Adrenal gland (tissue), 12 donors: ENCODE measurements around the gene GXYLT2. TPM values are rescaled to one million over a fixed set of nuclear protein-coding genes. Genes with fewer than 3 reads are reported as not detected.
"Not testable (repeated sequence)": the region's sequence is repeated elsewhere in the genome, so short reads cannot be mapped to it uniquely, and the experiment has no call there.

Experiments used
- DNase-seq, 7 donors: peaks; one replicate each; pipeline ENCODE4 v3.0.0-alpha.2; 2019 to 2020
- H3K27ac ChIP-seq, 5 donors: fragments of 200-600 bp; sonication (generic) in 4 of 5; 1 replicate in 3 of 5; 2 replicates in 2 of 5; pipeline versions ENCODE4 v1.5.1 to v1.8.0; 2016 to 2020; ENCODE audit warnings: mild to moderate bottlenecking in 1 of 5
- H3K27me3 ChIP-seq: fragments of 200-600 bp; 2 replicates; pipeline ENCODE4 v1.8.0; 2021
- H3K36me3 ChIP-seq, 2 donors: fragments of 200-600 bp; replicated peaks in 1 of 2; 1 replicate in 1 of 2; 2 replicates in 1 of 2; pipeline versions ENCODE4 v1.5.1 to v1.8.0; 2018 to 2022
- H3K4me1 ChIP-seq, 2 donors: fragments of 200-600 bp; replicated peaks in 1 of 2; 1 replicate in 1 of 2; 2 replicates in 1 of 2; pipeline versions ENCODE4 v1.5.1 to v1.8.0; 2018 to 2021
- H3K4me3 ChIP-seq, 4 donors: fragments of 200-600 bp; sonication (generic) in 3 of 4; one replicate each; pipeline ENCODE4 v1.5.1; 2016 to 2018
- H3K9me3 ChIP-seq, 3 donors: fragments of 200-600 bp; sonication (generic) in 1 of 3; replicated peaks in 1 of 3; 1 replicate in 2 of 3; 2 replicates in 1 of 3; pipeline versions ENCODE4 v1.5.1 to v1.8.0; 2016 to 2021
- CTCF ChIP-seq, 6 experiments: fragments of 450-650 bp in 4 of 6; fragments of 200-600 bp in 2 of 6; sonication (generic) in 1 of 6; IDR thresholded peaks; 1 replicate in 5 of 6; 2 replicates in 1 of 6; pipeline versions ENCODE4 v1.5.1 to v1.8.0; 2016 to 2021; ENCODE audit warnings: antibody characterized with exemption in 6 of 6, mild to moderate bottlenecking in 2 of 6, moderate library complexity in 1 of 6
- POLR2A ChIP-seq, 2 donors: fragments of 450-650 bp; IDR thresholded peaks; one replicate each; pipeline ENCODE4 v1.6.1; 2017; ENCODE audit warnings: antibody characterized with exemption in 2 of 2, mild to moderate bottlenecking in 2 of 2, moderate library complexity in 1 of 2
- WGBS, 4 donors: extraction: QIAGEN DNeasy Blood & Tissue Kit in 2 of 4; methylation state at CpG; one replicate each; pipeline versions ENCODE4 v1.1.5 to v1.1.7; 2013 to 2017; 5-methylcytosine and 5-hydroxymethylcytosine counted together
- intact Hi-C, 2 donors: fragments of 100-400 bp; cut with DNase I; formaldehyde crosslinking; loops; one replicate each; pipeline versions ENCODE4 v1.14.1 to v1.15.0; 2022 to 2023
- polyA plus RNA-seq, 3 donors: library from polyadenylated mRNA; stranded (reverse); fragments of 200-250 nt in 2 of 3; fragments of 350-450 nt in 1 of 3; fragmentation: Illumina TruSeq in 1 of 3; extraction: RNeasy Lipid Tissue Mini Kit (QIAGEN cat#74804) in 1 of 3; gene quantifications; one replicate each; pipeline ENCODE4 v1.2.3, GENCODE V29; 2013 to 2014
- total RNA-seq, 9 donors: library from RNA; depleted of rRNA in 4 of 9; stranded (reverse); fragments of >200 nt in 4 of 9; fragments of 120-200 nt in 1 of 9; fragmentation: NEBNext Ultra II Directional in 1 of 9; extraction: Animal tissue kit (Norgen Biotek cat#: 25700) in 1 of 9; gene quantifications; one replicate each; pipeline versions ENCODE4 v1.1.0 to v1.2.4, GENCODE V29; 2013 to 2023
- donor health status: healthy with polysubstance abuse.
- donor health status: Bipolar disorder and iron deficiency.
- donor health status: DM: yes; HTN: yes; CAD: no.
- donor health status: DM: no; HTN: no; CAD: no.
- donor health status: DM: no; HTN: no; CAD: no.
- donor health status: DM: yes; HTN: yes; CAD: no.

Gene GXYLT2
- total and polyA plus RNA-seq, 12 donors: 1.9 to 32.5 (median 16.5) TPM

- Histone ChIP-seq H3K27ac (no peak overlapping the region), H3K36me3 (no peaks in the 10 kb centered on the region), H3K27me3 (no peaks in the 10 kb centered on the region), H3K9me3 (no peaks in the 10 kb centered on the region), H3K4me1 (no peaks in the 10 kb centered on the region), H3K4me3 (no peak overlapping the region)
- intact Hi-C loops: no loop called here
- WGBS, 4 donors: 94 to 99% (median 98%) methylated on average over 14 of the region's 14 CpGs
- no peak for DNase-seq
- TF ChIP-seq CTCF (IDR thresholded peaks at IDR 0.05) (no peak), POLR2A (IDR thresholded peaks at IDR 0.05) (no peak)
Observed at GRCh38 chr3:72914383-72914782, 26.5 kb downstream of the GXYLT2 start.

GRCh38 chr3:72916250-72916649 lies 28.4 kb downstream of the GXYLT2 start:
- TF ChIP-seq POLR2A (IDR thresholded peaks at IDR 0.05) (no peak), CTCF (IDR thresholded peaks at IDR 0.05) (no peak)
- 83 to 97% (median 93%) methylated on average over 2 of the region's 2 CpGs for WGBS, 4 donors
- no peaks in the 10 kb centered on the region for H3K9me3 ChIP-seq
- no peaks in the 10 kb centered on the region for H3K4me1 ChIP-seq
- no peak overlapping the region for H3K4me3 ChIP-seq
- DNase-seq: no peak
- H3K27me3 ChIP-seq: no peaks in the 10 kb centered on the region
- intact Hi-C loops: no loop called here
- H3K36me3 ChIP-seq: no peaks in the 10 kb centered on the region
- H3K27ac ChIP-seq: no peak overlapping the region

GRCh38 chr3:72919520-72919919 lies 31.7 kb downstream of the GXYLT2 start:
- Histone ChIP-seq H3K4me3 (no peak overlapping the region), H3K9me3 (no peaks in the 10 kb centered on the region), H3K4me1 (no peaks in the 10 kb centered on the region), H3K27ac (no peak overlapping the region), H3K27me3 (no peaks in the 10 kb centered on the region), H3K36me3 (no peaks in the 10 kb centered on the region)
- intact Hi-C loops: no loop called here
- WGBS, 4 donors: 96 to 99% (median 97%) methylated on average over 8 of the region's 8 CpGs
- no peak for DNase-seq
- TF ChIP-seq CTCF (IDR thresholded peaks at IDR 0.05) (no peak), POLR2A (IDR thresholded peaks at IDR 0.05) (no peak)

- TF ChIP-seq CTCF (IDR thresholded peaks at IDR 0.05) (no peak), POLR2A (IDR thresholded peaks at IDR 0.05) (no peak)
- Histone ChIP-seq H3K4me1 (no peaks in the 10 kb centered on the region), H3K36me3 (no peaks in the 10 kb centered on the region), H3K9me3 (no peaks in the 10 kb centered on the region), H3K27me3 (no peaks in the 10 kb centered on the region), H3K27ac (no peak overlapping the region), H3K4me3 (no peak overlapping the region)
- intact Hi-C loops: no loop called here
- DNase-seq: no peak
- WGBS, 4 donors: 89 to 96% (median 92%) methylated on average over 3 of the region's 3 CpGs
Observed at GRCh38 chr3:72924055-72924454, 36.2 kb downstream of the GXYLT2 start.

GRCh38 chr3:72928781-72929735 lies 41.2 kb downstream of the GXYLT2 start:
- DNase-seq: not testable (repeated sequence)

More at GRCh38 chr3:72928781-72929735, 41.2 kb downstream of the GXYLT2 start:
- intact Hi-C loops, H3K36me3 ChIP-seq, H3K4me3 ChIP-seq, H3K27ac ChIP-seq, H3K4me1 ChIP-seq, H3K9me3 ChIP-seq, H3K27me3 ChIP-seq: not testable (repeated sequence)
- WGBS, 4 donors: 83 to 87% (median 85%) methylated on average over 51 of the region's 51 CpGs
